Activated T-helper 1 cell treated with Interleukin-2 at 50 U/mL for 16 hours (primary cell): ENCODE data around the gene FXYD5.
"Not testable (repeated sequence)": the region's sequence is repeated elsewhere in the genome, so short reads cannot be mapped to it uniquely, and the experiment has no call there.

Experiments
- DNase-seq: peaks from one replicate; pipeline ENCODE4 v3.0.0-alpha.2; 2020; ENCODE audit warnings: low read depth

The FXYD5 gene

GRCh38 chr19:35120492-35120891 lies 34.0 kb upstream of the FXYD5 start:
- DNase-seq, result no peak

GRCh38 chr19:35120898-35121297 lies 33.6 kb upstream of the FXYD5 start:
- no peak for DNase-seq

DNA sequence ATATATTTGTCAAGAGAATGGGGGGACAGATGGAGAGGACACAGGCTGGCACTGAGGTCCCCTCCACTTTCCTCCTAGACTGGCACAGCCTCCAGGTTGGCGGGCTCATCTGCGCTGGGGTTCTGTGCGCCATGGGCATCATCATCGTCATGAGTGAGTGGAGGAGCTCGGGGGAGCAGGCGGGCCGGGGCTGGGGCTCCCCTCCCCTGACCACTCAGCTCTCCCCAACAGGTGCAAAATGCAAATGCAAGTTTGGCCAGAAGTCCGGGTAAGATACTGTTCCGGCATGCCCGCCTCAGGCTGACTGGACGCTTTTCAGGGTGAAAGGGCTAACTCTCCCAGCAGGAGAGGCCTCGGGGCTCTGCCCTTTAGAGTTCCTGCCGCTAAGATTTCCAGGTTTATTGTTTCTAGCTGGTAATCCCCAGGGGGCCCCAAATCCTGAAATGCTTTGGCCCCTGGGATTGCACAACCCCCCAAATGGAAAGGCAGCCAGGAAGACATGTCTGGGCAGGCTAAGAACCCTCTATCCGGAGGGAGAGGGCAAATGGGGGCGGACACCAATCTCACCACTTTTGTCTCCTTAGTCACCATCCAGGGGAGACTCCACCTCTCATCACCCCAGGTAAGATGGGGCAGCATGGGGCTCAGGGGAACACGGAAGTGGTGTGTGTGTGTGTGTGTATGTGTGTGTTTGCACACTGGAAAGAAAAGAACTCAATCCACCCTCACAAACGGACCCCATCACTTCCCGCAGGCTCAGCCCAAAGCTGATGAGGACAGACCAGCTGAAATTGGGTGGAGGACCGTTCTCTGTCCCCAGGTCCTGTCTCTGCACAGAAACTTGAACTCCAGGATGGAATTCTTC lies 31.6 kb upstream of the FXYD5 start:
- DNase-seq, result no peak

- DNase-seq, result no peak
Observed at GRCh38 chr19:35123573-35123972, 31.0 kb upstream of the FXYD5 start.

- DNase-seq, result peak; percentile 76
Observed at GRCh38 chr19:35124098-35125060, 30.2 kb upstream of the FXYD5 start.

DNA sequence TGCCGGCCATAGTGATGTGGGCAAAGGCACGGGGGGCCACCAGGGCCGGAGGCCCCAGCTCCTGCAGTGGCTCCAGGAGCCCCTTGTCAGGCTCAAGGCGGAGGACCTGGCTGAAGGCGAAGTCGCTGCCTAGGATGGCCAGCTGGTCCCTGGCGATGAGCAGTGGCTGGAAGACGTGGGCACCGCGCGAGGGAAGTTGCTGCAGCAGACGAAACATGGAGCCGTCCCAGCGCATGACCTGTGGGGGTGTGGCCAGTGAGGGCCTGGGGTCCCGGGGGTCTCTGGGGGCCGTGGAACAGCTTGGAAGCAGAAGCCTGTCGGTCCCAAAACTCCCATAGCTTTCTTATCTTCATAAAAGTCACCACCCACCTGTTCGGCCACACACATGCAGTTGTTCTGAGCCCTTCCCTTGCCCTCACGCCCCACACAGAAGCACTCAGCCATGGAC lies 29.2 kb upstream of the FXYD5 start:
- no peak for DNase-seq

DNA sequence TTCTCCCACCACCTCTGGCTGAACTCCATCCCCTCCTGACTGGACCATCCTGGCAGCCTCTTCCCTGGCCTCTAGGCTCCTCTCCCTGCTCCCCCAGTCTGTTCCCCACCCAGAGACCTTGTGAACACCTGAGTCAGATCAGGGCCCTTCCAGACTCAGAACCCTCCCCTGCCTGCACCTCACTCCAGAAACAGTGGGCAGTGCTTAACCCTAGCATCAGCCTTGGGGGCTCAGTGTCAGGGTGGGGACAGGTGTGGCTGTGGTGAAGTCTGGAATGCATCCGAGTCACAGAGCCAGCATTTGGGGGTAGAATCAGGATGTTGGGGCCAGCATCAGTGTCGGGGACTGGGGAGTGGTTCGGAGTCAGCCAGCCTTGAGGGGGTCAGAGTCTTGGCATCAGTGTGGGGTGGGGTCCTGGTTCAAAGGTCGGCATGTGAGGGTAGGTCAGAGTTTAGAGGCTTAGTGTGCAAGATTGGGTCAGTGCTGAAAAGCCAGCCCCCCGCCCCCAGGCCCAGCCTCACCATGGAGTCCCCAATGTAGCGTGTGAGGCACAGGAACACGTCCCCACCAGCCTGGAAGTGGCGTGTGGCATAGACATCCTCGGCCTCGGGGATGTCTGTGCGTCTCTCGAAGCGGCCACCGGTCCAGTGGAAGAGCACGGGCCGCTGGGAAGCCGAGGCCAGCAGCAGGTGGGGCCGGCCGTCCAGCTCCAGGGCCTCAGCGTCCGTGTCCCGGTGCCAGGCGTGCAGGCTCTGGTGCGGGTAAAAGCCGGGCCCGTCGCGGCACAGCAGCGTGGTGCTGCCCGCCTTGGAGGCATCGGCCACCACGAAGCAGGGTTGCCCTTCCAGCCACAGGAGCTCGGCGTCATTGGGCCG lies 28.5 kb upstream of the FXYD5 start:
- DNase-seq, result no peak

- DNase-seq, result no peak
Observed at GRCh38 chr19:35126624-35126959, 27.9 kb upstream of the FXYD5 start.

GRCh38 chr19:35127871-35128270 lies 26.7 kb upstream of the FXYD5 start:
- no peak for DNase-seq

- no peak for DNase-seq
Observed at GRCh38 chr19:35128398-35129057, 26.0 kb upstream of the FXYD5 start.

- not testable (repeated sequence) for DNase-seq
Observed at GRCh38 chr19:35129724-35130274, 24.7 kb upstream of the FXYD5 start.

DNA sequence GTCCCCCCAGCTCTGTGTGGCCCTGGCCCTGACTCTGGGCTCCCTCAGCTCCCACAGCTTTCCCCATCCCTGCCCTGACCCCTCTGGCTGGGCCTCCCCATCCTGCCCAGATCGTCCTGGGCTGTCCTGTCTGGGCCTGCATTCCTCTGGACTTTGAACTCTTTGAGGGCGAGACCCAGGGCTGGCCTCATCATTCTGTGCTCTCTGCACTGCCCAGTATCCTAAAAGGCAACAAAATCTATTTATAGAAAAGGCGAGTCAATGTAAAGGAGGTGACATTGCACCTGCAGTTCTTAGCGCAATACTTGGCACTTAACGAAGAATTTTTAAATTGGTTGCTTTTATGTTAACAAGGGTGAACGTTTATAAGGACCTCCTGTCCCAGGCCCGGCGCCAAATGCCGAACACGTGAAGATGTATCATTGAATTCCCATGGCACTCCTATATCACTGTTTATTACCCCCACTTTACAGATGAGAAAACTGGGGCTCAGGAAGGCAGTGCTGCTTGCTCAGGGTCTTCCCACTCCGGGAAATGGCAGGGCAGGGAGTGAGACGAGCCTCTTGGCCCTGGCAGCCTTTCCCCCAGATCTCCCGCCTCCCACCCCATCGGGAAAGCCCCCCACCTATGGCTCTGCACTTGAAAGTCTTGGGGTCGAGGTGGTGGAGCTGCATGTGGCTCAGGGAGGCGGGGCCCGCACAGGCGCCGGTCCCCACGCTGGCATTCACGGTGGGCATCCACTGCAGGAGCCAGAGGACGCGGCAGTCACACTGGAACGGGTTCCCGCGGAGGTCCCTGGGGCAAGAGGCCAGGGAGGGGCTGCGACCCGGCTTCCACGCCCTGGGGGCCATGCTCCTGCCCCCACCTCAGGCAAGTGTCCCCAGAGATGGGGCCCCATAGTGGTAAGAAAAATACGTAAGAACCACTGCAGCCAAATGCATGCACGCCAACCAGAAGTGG lies 23.5 kb upstream of the FXYD5 start:
- no peak for DNase-seq

DNA sequence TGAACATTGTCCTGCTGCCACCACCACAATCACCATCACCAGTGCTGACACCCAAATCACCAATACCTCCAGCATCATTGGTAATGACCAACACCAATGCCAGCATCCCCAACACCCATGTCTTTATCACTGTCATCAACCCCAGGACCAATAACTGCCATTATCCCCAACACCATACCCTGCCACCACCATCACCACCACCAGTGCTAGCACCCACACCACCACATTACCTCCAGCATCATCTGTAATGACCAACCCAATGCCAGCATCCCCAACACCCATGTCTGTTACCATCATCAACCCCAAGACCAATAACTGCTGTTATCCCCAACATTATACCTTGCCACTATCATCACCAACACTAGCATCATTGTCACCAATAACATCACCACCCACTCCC lies 22.3 kb upstream of the FXYD5 start:
- no peak for DNase-seq

GRCh38 chr19:35133826-35134225 lies 20.7 kb upstream of the FXYD5 start:
- DNase-seq, result no peak

- no peak for DNase-seq
Observed at GRCh38 chr19:35134601-35135242, 19.8 kb upstream of the FXYD5 start, which contains the start of gene LGI4. LGI4 (minus strand) TSS chr19:35135059; CDS start chr19:35134680, 379 bp downstream.

DNA sequence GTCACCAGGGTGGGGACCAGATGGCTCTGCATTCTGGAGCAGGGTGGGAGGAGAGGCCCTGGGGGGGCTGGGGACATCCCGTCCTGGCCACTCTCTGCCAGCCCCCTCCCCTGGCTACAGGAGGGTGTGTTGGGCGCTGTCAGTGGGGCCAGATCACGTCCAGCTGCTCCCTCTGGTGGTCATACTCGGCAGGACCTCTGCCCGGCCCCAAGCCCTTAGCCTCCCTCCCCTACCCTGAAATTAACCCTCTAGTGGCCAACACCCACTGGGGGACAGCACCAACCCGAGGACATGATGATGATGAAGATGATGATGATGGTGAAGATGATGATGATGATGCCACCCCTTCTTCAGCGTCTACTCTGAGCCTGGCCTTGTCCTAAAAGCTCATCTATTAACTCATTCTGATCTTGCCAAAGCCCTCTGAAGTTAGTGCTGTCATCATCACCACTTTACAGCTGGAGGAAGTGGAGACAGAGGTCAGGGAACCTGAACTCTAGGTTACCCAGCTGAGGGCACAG lies 19.1 kb upstream of the FXYD5 start:
- peak; percentile 31 for DNase-seq

DNA sequence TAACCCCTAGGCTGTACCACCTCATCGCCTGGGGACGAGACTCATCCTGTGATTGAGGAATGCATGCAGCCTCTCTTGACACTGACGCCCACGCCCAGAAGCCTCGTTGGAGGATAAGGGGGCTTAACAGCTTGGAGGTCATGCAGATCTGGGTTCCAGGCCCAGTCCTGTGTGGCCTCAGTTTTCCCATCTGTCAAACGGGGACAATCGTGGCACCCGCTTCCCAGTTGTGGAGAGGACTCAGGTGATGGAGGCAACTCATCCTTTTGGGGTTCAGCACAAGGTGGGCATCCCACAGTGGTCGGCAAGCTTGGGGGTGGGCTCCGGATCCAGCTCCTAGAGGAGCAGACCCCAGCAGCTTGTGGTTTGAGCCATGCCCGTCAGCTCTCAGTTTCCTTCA lies 18.3 kb upstream of the FXYD5 start:
- no peak for DNase-seq

GRCh38 chr19:35136977-35137702 lies 17.4 kb upstream of the FXYD5 start:
- DNase-seq, result no peak
